NCI-H345 treated with DMSO at 0.1 percent for 48 hours (cell line): ENCODE measurements around the gene KIAA0930.
A peak's percentile ranks its signal among the peaks of the same experiment; 100 is the strongest.
"Not testable (repeated sequence)": the region's sequence is repeated elsewhere in the genome, so short reads cannot be mapped to it uniquely, and the experiment has no call there.

Source experiments
- DNase-seq: peaks from one replicate; lab custom pipeline; 2025; ENCODE audit not compliant: unreplicated experiment; lab: John Stamatoyannopoulos, UW

The KIAA0930 gene

GRCh38 chr22:45263463-45264269 lies 23.0 kb upstream of the KIAA0930 start:
- DNase-seq, result no peak

GRCh38 chr22:45262931-45263462 lies 22.3 kb upstream of the KIAA0930 start:
- no peak for DNase-seq

GRCh38 chr22:45262195-45262930 lies 21.7 kb upstream of the KIAA0930 start:
- no peak for DNase-seq

DNA sequence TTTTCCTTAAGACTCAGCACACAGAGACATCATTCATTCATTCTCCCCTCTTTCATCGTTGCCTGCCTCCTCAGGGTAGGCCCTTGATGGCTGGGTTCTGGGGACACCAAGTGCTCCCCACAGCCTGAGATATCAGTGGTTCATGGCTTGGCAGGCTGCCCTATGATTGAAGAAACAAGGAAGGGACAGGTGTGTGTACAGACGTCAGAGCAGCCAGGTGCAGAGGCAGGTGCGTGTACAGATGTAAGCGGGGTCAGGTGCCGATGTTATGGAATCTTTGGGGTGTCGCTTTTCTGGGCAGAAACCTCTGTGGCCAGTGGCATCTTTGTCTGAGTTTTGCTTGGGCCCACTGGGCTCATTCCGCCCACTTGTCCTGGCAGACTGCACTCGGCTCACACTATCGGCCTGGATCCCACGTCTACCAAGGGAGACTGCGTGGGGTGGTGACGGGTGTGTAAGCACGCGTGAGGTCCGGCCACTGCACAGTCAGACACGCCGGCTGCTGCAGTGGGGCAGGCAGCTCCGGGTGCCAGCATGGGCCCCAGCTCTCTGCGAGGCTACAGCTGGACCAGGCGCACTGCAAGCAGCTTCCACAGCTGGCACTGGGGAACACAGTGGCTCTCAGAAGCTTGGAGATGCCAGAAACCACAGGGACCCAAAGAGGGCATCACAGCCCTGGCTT lies 20.9 kb upstream of the KIAA0930 start:
- DNase-seq, result no peak

GRCh38 chr22:45260395-45260759 lies 19.7 kb upstream of the KIAA0930 start:
- DNase-seq, result not testable (repeated sequence)

- no peak for DNase-seq
Measured at GRCh38 chr22:45259754-45260394, 19.2 kb upstream of the KIAA0930 start.

GRCh38 chr22:45257941-45258340 lies 17.2 kb upstream of the KIAA0930 start:
- DNase-seq, result not testable (repeated sequence)

GRCh38 chr22:45254789-45255278 lies 14.1 kb upstream of the KIAA0930 start:
- no peak for DNase-seq

GRCh38 chr22:45254388-45254787 lies 13.7 kb upstream of the KIAA0930 start:
- no peak for DNase-seq

- no peak for DNase-seq
Measured at GRCh38 chr22:45253039-45253641, 12.4 kb upstream of the KIAA0930 start.

GRCh38 chr22:45251825-45252224 lies 11.1 kb upstream of the KIAA0930 start:
- no peak for DNase-seq

- no peak for DNase-seq
Measured at GRCh38 chr22:45248832-45249561, 8.3 kb upstream of the KIAA0930 start.

- no peak for DNase-seq
Measured at GRCh38 chr22:45246060-45246985, 5.6 kb upstream of the KIAA0930 start.

GRCh38 chr22:45244916-45245315 lies 4.2 kb upstream of the KIAA0930 start:
- no peak for DNase-seq

- peak; percentile 67 for DNase-seq
Measured at GRCh38 chr22:45242778-45243191, 2.1 kb upstream of the KIAA0930 start.

GRCh38 chr22:45240104-45240809 lies 437 bp downstream of the KIAA0930 start:
- no peak for DNase-seq

- DNase-seq, result no peak
Measured at GRCh38 chr22:45239681-45240051, 1.0 kb downstream of the KIAA0930 start.
